IMR-90 (cell line): ENCODE measurements around the gene GALNT9. TPM values are rescaled to one million over a fixed set of nuclear protein-coding genes. Genes with fewer than 3 reads are reported as not detected.

Experiments
- ATAC-seq: fragments of 200-7000 bp; cut with Tn5 transposase; 2 replicates; pipeline ENCODE4 v1.9.1; 2020; ENCODE audit warnings: low read depth, mild to moderate bottlenecking, moderate library complexity
- BruUV-seq: library from RNA; stranded (reverse); fragments of 400-500 nt; replicated peaks from 2 replicates; lab custom pipeline; 2021; lab: Mats Ljungman, UMichigan
- CTCF ChIA-PET: fragments of 300-600 bp; formaldehyde crosslinking; extraction: SDS; loops from one replicate; lab custom pipeline; 2021; ENCODE audit warnings: antibody characterized with exemption; lab: Yijun Ruan, JAX
- POLR2A ChIA-PET: fragments of 300-600 bp; sonication (Branson Sonifier 250); formaldehyde crosslinking; loops from one replicate; lab custom pipeline; 2022; ENCODE audit warnings: antibody characterized with exemption; ENCODE audit not compliant: unreplicated experiment; lab: Charles Lee
- DNase-seq: peaks from one replicate; pipeline ENCODE4 v3.0.0; 2013
- H2AFZ ChIP-seq: replicated peaks from 2 replicates; pipeline ENCODE3; 2013; ENCODE audit warnings: low read length, mild to moderate bottlenecking; ENCODE audit not compliant: poor library complexity
- H2AK5ac ChIP-seq: 2 replicates; pipeline ENCODE4 v1.6.1; 2013; ENCODE audit warnings: low read depth, low read length, inconsistent platforms
- H2AK9ac ChIP-seq: replicated peaks from 2 replicates; pipeline ENCODE3; 2013; ENCODE audit warnings: mild to moderate bottlenecking, low read depth, low read length, moderate library complexity; ENCODE audit not compliant: poor library complexity
- H2BK120ac ChIP-seq: 2 replicates; pipeline ENCODE4 v1.6.1; 2013; ENCODE audit warnings: low read depth, low read length, inconsistent platforms
- H2BK15ac ChIP-seq: 3 replicates; pipeline ENCODE4 v1.6.1; 2013; ENCODE audit warnings: low read depth, low read length, inconsistent platforms
- H2BK20ac ChIP-seq: 2 replicates; pipeline ENCODE4 v1.6.1; 2013; ENCODE audit warnings: low read depth, mild to moderate bottlenecking, inconsistent platforms, low read length, moderate library complexity
- H2BK5ac ChIP-seq: 2 replicates; pipeline ENCODE4 v1.6.1; 2013; ENCODE audit warnings: mild to moderate bottlenecking, low read depth, low read length, inconsistent platforms; ENCODE audit not compliant: poor library complexity, severe bottlenecking
- H3K14ac ChIP-seq: replicated peaks from 2 replicates; pipeline ENCODE4 v1.6.1; 2013; ENCODE audit warnings: low read depth, low read length, inconsistent platforms
- H3K18ac ChIP-seq: 2 replicates; pipeline ENCODE4 v1.6.1; 2013; ENCODE audit warnings: low read depth, low read length, control low read depth
- H3K23ac ChIP-seq: 2 replicates; pipeline ENCODE4 v1.6.1; 2013; ENCODE audit warnings: low read depth, low read length, inconsistent platforms
- H3K27ac ChIP-seq: 2 replicates; pipeline ENCODE4 v1.5.1; 2013; ENCODE audit warnings: mild to moderate bottlenecking, control low read depth, low read length; ENCODE audit not compliant: insufficient read depth
- H3K27me3 ChIP-seq: 2 replicates; pipeline ENCODE4 v1.6.1; 2013; ENCODE audit warnings: low read length; ENCODE audit not compliant: control insufficient read depth, insufficient read depth
- H3K36me3 ChIP-seq: 2 replicates; pipeline ENCODE4 v1.6.1; 2013; ENCODE audit warnings: low read length, mixed read lengths; ENCODE audit not compliant: control insufficient read depth, insufficient read depth
- H3K4ac ChIP-seq: 2 replicates; pipeline ENCODE4 v1.6.1; 2013; ENCODE audit warnings: low read depth, low read length, inconsistent platforms
- H3K4me1 ChIP-seq: 2 replicates; pipeline ENCODE4 v1.6.1; 2013; ENCODE audit warnings: low read length, mixed read lengths; ENCODE audit not compliant: control insufficient read depth, insufficient read depth
- H3K4me2 ChIP-seq: 2 replicates; pipeline ENCODE4 v1.6.1; 2013; ENCODE audit warnings: low read depth, mild to moderate bottlenecking, control low read depth, low read length, moderate library complexity
- H3K4me3 ChIP-seq: 2 replicates; pipeline ENCODE4 v1.5.1; 2013; ENCODE audit warnings: low read depth, mild to moderate bottlenecking, control low read depth, low read length, moderate library complexity; ENCODE audit not compliant: insufficient read depth
- H3K56ac ChIP-seq: 2 replicates; pipeline ENCODE4 v1.6.1; 2013; ENCODE audit warnings: low read length, inconsistent platforms; ENCODE audit not compliant: insufficient read depth; ENCODE audit errors: extremely low read depth
- H3K79me1 ChIP-seq, 2 experiments: 2 replicates each; pipeline ENCODE4 v1.6.1; 2013; ENCODE audit warnings: low read length in 2 of 2, inconsistent platforms in 1 of 2, low read depth in 1 of 2
- H3K9ac ChIP-seq: 2 replicates; pipeline ENCODE4 v1.6.1; 2013; ENCODE audit warnings: low read depth, low read length, control low read depth
- H3K9me1 ChIP-seq: 2 replicates; pipeline ENCODE4 v1.6.1; 2013; ENCODE audit warnings: low read length, inconsistent platforms; ENCODE audit not compliant: insufficient read depth
- H3K9me3 ChIP-seq: 2 replicates; pipeline ENCODE4 v1.6.1; 2013; ENCODE audit warnings: low read length; ENCODE audit not compliant: control insufficient read depth, insufficient read depth
- H4K20me1 ChIP-seq: 2 replicates; pipeline ENCODE4 v1.6.1; 2013; ENCODE audit warnings: low read length, inconsistent platforms; ENCODE audit not compliant: insufficient read depth
- H4K5ac ChIP-seq: 2 replicates; pipeline ENCODE4 v1.6.1; 2013; ENCODE audit warnings: mild to moderate bottlenecking, low read depth, low read length, control low read depth
- H4K8ac ChIP-seq, 2 experiments: 2 replicates each; pipeline ENCODE4 v1.6.1; 2013; ENCODE audit warnings: low read depth in 2 of 2, low read length in 2 of 2, control low read depth in 1 of 2, inconsistent platforms in 1 of 2
- H4K91ac ChIP-seq: 2 replicates; pipeline ENCODE4 v1.6.1; 2013; ENCODE audit warnings: low read depth, low read length, inconsistent platforms; ENCODE audit not compliant: insufficient read depth
- BHLHE40 ChIP-seq: fragments of 150-350 bp; IDR thresholded peaks from 2 replicates; pipeline ENCODE4 v1.6.1; 2016; ENCODE audit warnings: mild to moderate bottlenecking, low read depth, low read length
- CHD1 ChIP-seq: IDR thresholded peaks from 2 replicates; pipeline ENCODE4 v1.6.1; 2012; ENCODE audit warnings: low read depth, low read length, improper control_type of control experiment
- CTCF ChIP-seq: conservative IDR thresholded peaks from 2 replicates; pipeline ENCODE4 v1.5.1; 2012; ENCODE audit warnings: mild to moderate bottlenecking, low read depth, low read length, improper control_type of control experiment
- ELK1 ChIP-seq: fragments of 150-350 bp; IDR thresholded peaks from 2 replicates; pipeline ENCODE4 v1.6.1; 2016; ENCODE audit warnings: low read depth, mild to moderate bottlenecking, low read length, moderate library complexity, borderline replicate concordance
- FOS ChIP-seq: fragments of 150-350 bp; IDR thresholded peaks from 2 replicates; pipeline ENCODE4 v1.6.1; 2016; ENCODE audit warnings: low read depth, low read length
- MAFK ChIP-seq: IDR thresholded peaks from 2 replicates; pipeline ENCODE4 v1.6.1; 2012; ENCODE audit warnings: low read depth, low read length, improper control_type of control experiment
- MAZ ChIP-seq: IDR thresholded peaks from 2 replicates; pipeline ENCODE4 v1.6.1; 2012; ENCODE audit warnings: low read depth, mild to moderate bottlenecking, low read length, improper control_type of control experiment, moderate library complexity, borderline replicate concordance
- MXI1 ChIP-seq: IDR thresholded peaks from 2 replicates; pipeline ENCODE4 v1.6.1; 2012; ENCODE audit warnings: low read depth, mild to moderate bottlenecking, low read length, moderate library complexity, borderline replicate concordance
- NFE2L2 ChIP-seq: fragments of 150-350 bp; IDR thresholded peaks from 2 replicates; pipeline ENCODE4 v1.6.1; 2016; ENCODE audit warnings: low read depth, mild to moderate bottlenecking, low read length
- POLR2A ChIP-seq: IDR thresholded peaks from 2 replicates; pipeline ENCODE4 v1.6.1; 2012; ENCODE audit warnings: mild to moderate bottlenecking, low read depth, low read length
- RAD21 ChIP-seq: IDR thresholded peaks from 2 replicates; pipeline ENCODE4 v1.6.1; 2012; ENCODE audit warnings: low read length, improper control_type of control experiment
- RCOR1 ChIP-seq: IDR thresholded peaks from 2 replicates; pipeline ENCODE4 v1.6.1; 2012; ENCODE audit warnings: mild to moderate bottlenecking, low read length, improper control_type of control experiment; ENCODE audit not compliant: insufficient replicate concordance
- RFX5 ChIP-seq: IDR thresholded peaks from 2 replicates; pipeline ENCODE4 v1.8.0; 2012; ENCODE audit warnings: low read depth, mild to moderate bottlenecking, low read length, moderate library complexity
- SMC3 ChIP-seq: fragments of 150-350 bp; IDR thresholded peaks from 2 replicates; pipeline ENCODE4 v1.6.1; 2016; ENCODE audit warnings: low read depth, mild to moderate bottlenecking, antibody characterized with exemption, low read length, moderate library complexity
- USF2 ChIP-seq: fragments of 150-350 bp; IDR thresholded peaks from 2 replicates; pipeline ENCODE4 v1.6.1; 2017; ENCODE audit warnings: mild to moderate bottlenecking, antibody characterized with exemption, low read length, low read depth
- WGBS, 2 experiments: methylation state at CpG; one replicate each; pipeline versions ENCODE4 v1.1.5 to v1.1.7; 2013; ENCODE audit warnings: missing lambda C conversion rate in 2 of 2; ENCODE audit not compliant: insufficient read length in 1 of 2; ENCODE audit errors: extremely low coverage in 2 of 2; 5-methylcytosine and 5-hydroxymethylcytosine counted together
- dilution Hi-C: fragments of 300-500 bp; cut with HindIII; formaldehyde crosslinking; loops from one replicate; pipeline ENCODE4 v1.14.3; 2018; ENCODE audit warnings: low sequenced_read_pairs; ENCODE audit not compliant: unreplicated experiment
- in situ Hi-C: fragments of 300-500 bp; cut with MboI; formaldehyde crosslinking; loops from 3 replicates; pipeline ENCODE4 v1.14.3; 2019; ENCODE audit warnings: low sequenced_read_pairs, inconsistent platforms, mixed read lengths
- intact Hi-C: fragments of 100-400 bp; cut with micrococcal nuclease; formaldehyde crosslinking; loops from 2 replicates; pipeline ENCODE4 v1.10.0; 2022
- polyA plus RNA-seq, 3 experiments: library from polyadenylated mRNA; depleted of rRNA; stranded (reverse); fragments of >200 nt; gene quantifications; 2 replicates each; pipeline ENCODE4 v1.2.3, GENCODE V29; 2012; ENCODE audit warnings: low replicate concordance in 1 of 3
- total RNA-seq: library from RNA; depleted of rRNA; stranded (reverse); fragments of >200 nt; gene quantifications from 2 replicates; pipeline ENCODE4 v1.2.3, GENCODE V29; 2012

Gene GALNT9
- total and polyA plus RNA-seq, 2 of the 4 experiments (the other 2 are of a cell fraction) = under 0.01 to 0.12 TPM

- no peaks in the 10 kb centered on the region for H3K79me1 ChIP-seq
- intact Hi-C loops (no loop called here), dilution Hi-C loops (no loop called here), in situ Hi-C loops (no loop called here)
- CTCF ChIA-PET = no interaction called here
- no peak overlapping the region for H3K9ac ChIP-seq
- BruUV-seq = no TSS peak
- H3K4me2 ChIP-seq = no peak overlapping the region
- POLR2A ChIA-PET = no interaction called here
- ATAC-seq (no peak), DNase-seq (no peak)
- no peak overlapping the region for H2AFZ ChIP-seq
- no peak overlapping the region for H3K4me3 ChIP-seq
- no peaks in the 10 kb centered on the region for H3K4me1 ChIP-seq
- peaks cover 39% of the 10 kb centered on the region for H3K9me3 ChIP-seq
- H4K5ac ChIP-seq = no peak overlapping the region
- no peak overlapping the region for H3K18ac ChIP-seq
- H3K23ac ChIP-seq = no peak overlapping the region
- no peak overlapping the region for H2AK9ac ChIP-seq
- no peaks in the 10 kb centered on the region; the same call in 1 of the 2 replicates for H3K27me3 ChIP-seq
- no peak overlapping the region for H3K56ac ChIP-seq
- H3K9me1 ChIP-seq = no peaks in the 10 kb centered on the region
- no peak overlapping the region for H3K14ac ChIP-seq
- H3K36me3 ChIP-seq = no peaks in the 10 kb centered on the region
- H3K4ac ChIP-seq = no peak overlapping the region
- H2BK5ac ChIP-seq = no peak overlapping the region
- no peak overlapping the region for H4K8ac ChIP-seq
- no peak overlapping the region for H2BK15ac ChIP-seq
- TF ChIP-seq RCOR1 (no peak), POLR2A (no peak), ELK1 (no peak), RAD21 (no peak), MAFK (no peak), RFX5 (no peak), MXI1 (no peak), SMC3 (no peak), NFE2L2 (no peak), MAZ (no peak), USF2 (no peak), CHD1 (no peak), FOS (no peak), CTCF (no peak), BHLHE40 (no peak)
- no peak overlapping the region for H2BK120ac ChIP-seq
- H4K20me1 ChIP-seq = no peaks in the 10 kb centered on the region
- no peak overlapping the region for H3K27ac ChIP-seq
- H4K91ac ChIP-seq = no peak overlapping the region
- H2AK5ac ChIP-seq = no peak overlapping the region
- no peak overlapping the region for H2BK20ac ChIP-seq
- 85% methylated on average over 17 of the region's 24 CpGs; no CpG with 5 or more reads in 1 of the 2 experiments for WGBS, 2 experiments
These were observed 9.4 kb upstream of the GALNT9 start for GRCh38 chr12:132338781-132339180.
